SK-N-SH (cell line): ENCODE measurements around the gene SAYSD1. TPM values are rescaled to one million over a fixed set of nuclear protein-coding genes. Genes with fewer than 3 reads are reported as not detected.

Source experiments
- CTCF ChIA-PET: fragments of 300-600, 350-600 bp; formaldehyde crosslinking; extraction: SDS; loops from one replicate; lab custom pipeline; 2021; lab: Yijun Ruan, JAX
- POLR2A ChIA-PET: fragments of 350-600 bp; sonication (Branson Sonifier 250); formaldehyde crosslinking; extraction: SDS; loops from one replicate; lab custom pipeline; 2020; ENCODE audit warnings: antibody characterized with exemption, inconsistent platforms; lab: Yijun Ruan, JAX
- DNase-seq: peaks from one replicate; pipeline ENCODE4 v3.0.0; 2012
- H2AFZ ChIP-seq: fragments of 200-600 bp; sonication (generic); 2 replicates; pipeline ENCODE4 v1.8.1; 2016; ENCODE audit warnings: antibody characterized with exemption, mild to moderate bottlenecking, low read depth
- H3F3A ChIP-seq: fragments of 200-600 bp; sonication (generic); replicated peaks from 2 replicates; pipeline ENCODE3; 2016; ENCODE audit warnings: antibody characterized with exemption, mild to moderate bottlenecking; ENCODE audit not compliant: insufficient read depth
- H3K27ac ChIP-seq, 2 experiments: fragments of 200-500 bp in 1 of 2; fragments of 200-600 bp in 1 of 2; sonication (Bioruptor generic) in 1 of 2; sonication (generic), shearing (Covaris generic) in 1 of 2; 2 replicates each; pipeline versions ENCODE4 v1.5.1 to v1.6.1; 2014 to 2016; ENCODE audit warnings: low read depth in 2 of 2, inconsistent platforms in 1 of 2, low read length in 1 of 2, mild to moderate bottlenecking in 1 of 2, mixed read lengths in 1 of 2
- H3K27me3 ChIP-seq: fragments of 200-600 bp; sonication (generic), shearing (Covaris generic); 2 replicates; pipeline ENCODE4 v1.6.1; 2016; ENCODE audit warnings: mixed run types; ENCODE audit not compliant: insufficient read depth
- H3K36me3 ChIP-seq, 2 experiments: fragments of 200-500 bp in 1 of 2; fragments of 200-600 bp in 1 of 2; sonication (Bioruptor generic) in 1 of 2; sonication (generic) in 1 of 2; replicated peaks in 1 of 2; 2 replicates each; pipeline versions ENCODE3 to v1.5.1; 2014 to 2016; ENCODE audit warnings: low read length in 1 of 2, mild to moderate bottlenecking in 1 of 2; ENCODE audit not compliant: insufficient read depth in 2 of 2, control insufficient read depth in 1 of 2
- H3K4me1 ChIP-seq, 2 experiments: fragments of 200-500 bp in 1 of 2; fragments of 200-600 bp in 1 of 2; sonication (Bioruptor generic) in 1 of 2; sonication (generic), shearing (Covaris generic) in 1 of 2; 2 replicates each; pipeline versions ENCODE4 v1.5.1 to v1.6.1; 2014 to 2016; ENCODE audit warnings: low read depth in 1 of 2, low read length in 1 of 2, mixed run types in 1 of 2; ENCODE audit not compliant: insufficient read depth in 2 of 2, control insufficient read depth in 1 of 2
- H3K4me2 ChIP-seq: fragments of 200-600 bp; sonication (generic), shearing (Covaris generic); 2 replicates; pipeline ENCODE4 v1.6.1; 2017; ENCODE audit warnings: mixed run types
- H3K4me3 ChIP-seq, 2 experiments: fragments of 200-500 bp in 1 of 2; fragments of 200-600 bp in 1 of 2; sonication (Bioruptor generic) in 1 of 2; sonication (generic), shearing (Covaris generic) in 1 of 2; 2 replicates each; pipeline versions ENCODE4 v1.5.1 to v1.8.1; 2014 to 2016; ENCODE audit warnings: low read depth in 2 of 2, inconsistent platforms in 1 of 2, low read length in 1 of 2, mild to moderate bottlenecking in 1 of 2, mixed read lengths in 1 of 2, moderate library complexity in 1 of 2
- H3K79me2 ChIP-seq: fragments of 200-600 bp; sonication (generic); 2 replicates; pipeline ENCODE4 v1.8.1; 2017; ENCODE audit warnings: mild to moderate bottlenecking; ENCODE audit not compliant: insufficient read depth
- H3K9ac ChIP-seq: fragments of 200-600 bp; sonication (generic); 2 replicates; pipeline ENCODE4 v1.6.1; 2017; ENCODE audit warnings: mixed run types
- H3K9me2 ChIP-seq: fragments of 200-600 bp; sonication (generic); 2 replicates; pipeline ENCODE4 v1.6.1; 2017; ENCODE audit warnings: mixed run types
- H3K9me3 ChIP-seq: fragments of 200-600 bp; sonication (generic); 2 replicates; pipeline ENCODE4 v1.6.1; 2017; ENCODE audit warnings: mixed run types, mild to moderate bottlenecking, moderate library complexity
- H4K20me1 ChIP-seq: fragments of 200-600 bp; sonication (generic); 2 replicates; pipeline ENCODE4 v1.6.1; 2017; ENCODE audit warnings: mild to moderate bottlenecking, mixed run types; ENCODE audit not compliant: insufficient read depth
- EP300 ChIP-seq, 2 experiments: IDR thresholded peaks; 2 replicates each; pipeline versions ENCODE4 v1.4.0 to v1.6.1; 2012; ENCODE audit warnings: borderline replicate concordance in 1 of 2, low read depth in 1 of 2, low read length in 1 of 2
- EZH2phosphoT487 ChIP-seq: fragments of 200-600 bp; sonication (generic); IDR thresholded peaks from 2 replicates; pipeline ENCODE4 v1.6.1; 2017; ENCODE audit warnings: low read depth, mixed run types, mild to moderate bottlenecking, antibody characterized with exemption, moderate library complexity, borderline replicate concordance
- FOXJ3 ChIP-seq: sonication (generic); formaldehyde crosslinking; IDR thresholded peaks from 2 replicates; pipeline ENCODE4 v1.5.1; 2020; ENCODE audit warnings: mild to moderate bottlenecking, missing genetic modification reagents
- GATA2 ChIP-seq: sonication (generic); formaldehyde crosslinking; IDR thresholded peaks from 2 replicates; pipeline ENCODE4 v1.5.0; 2020; ENCODE audit warnings: mild to moderate bottlenecking, missing genetic modification reagents
- JUND ChIP-seq: IDR thresholded peaks from 2 replicates; pipeline ENCODE4 v1.4.0; 2012
- MAX ChIP-seq: IDR thresholded peaks from 2 replicates; pipeline ENCODE4 v1.4.0; 2012; ENCODE audit warnings: low read depth
- MEF2A ChIP-seq: IDR thresholded peaks from 2 replicates; pipeline ENCODE4 v1.4.0; 2012; ENCODE audit warnings: low read depth, borderline replicate concordance
- TAF1 ChIP-seq: IDR thresholded peaks from 2 replicates; pipeline ENCODE4 v1.6.1; 2012; ENCODE audit warnings: low read depth, mild to moderate bottlenecking, low read length, moderate library complexity, borderline replicate concordance
- YY1 ChIP-seq: IDR thresholded peaks from 2 replicates; pipeline ENCODE4 v1.4.0; 2012; ENCODE audit warnings: low read depth, mild to moderate bottlenecking
- WGBS: methylation state at CpG from one replicate; pipeline ENCODE4 v1.1.6; 2017; ENCODE audit warnings: low lambda C conversion rate; 5-methylcytosine and 5-hydroxymethylcytosine counted together
- polyA plus RNA-seq, 3 experiments: library from polyadenylated mRNA; depleted of rRNA; stranded (reverse); fragments of >200 nt; gene quantifications; 2 replicates each; pipeline ENCODE4 v1.2.3, GENCODE V29; 2012
- TF ChIP-seq, protein P1 (sequence below): IDR thresholded peaks from 2 replicates; pipeline ENCODE4 v1.4.0; 2012; ENCODE audit warnings: low read depth, borderline replicate concordance
- TF ChIP-seq, protein P2 (sequence below): IDR thresholded peaks from 2 replicates; pipeline ENCODE4; 2012
- TF ChIP-seq, protein P3 (sequence below): IDR thresholded peaks from 2 replicates; pipeline ENCODE4 v1.4.0; 2012; ENCODE audit warnings: low read depth, borderline replicate concordance
- TF ChIP-seq, protein P4 (sequence below): fragments of 150-350 bp; IDR thresholded peaks from 2 replicates; pipeline ENCODE4 v1.6.1; 2016; ENCODE audit warnings: mild to moderate bottlenecking, low read depth, low read length
- TF ChIP-seq, protein P5 (sequence below): IDR thresholded peaks from 2 replicates; pipeline ENCODE4 v1.6.1; 2012; ENCODE audit warnings: mild to moderate bottlenecking, low read depth, low read length, moderate library complexity

Gene SAYSD1
- polyA plus RNA-seq, 1 of the 3 experiments (the other 2 are of a cell fraction) = 6.1 TPM

DNA sequence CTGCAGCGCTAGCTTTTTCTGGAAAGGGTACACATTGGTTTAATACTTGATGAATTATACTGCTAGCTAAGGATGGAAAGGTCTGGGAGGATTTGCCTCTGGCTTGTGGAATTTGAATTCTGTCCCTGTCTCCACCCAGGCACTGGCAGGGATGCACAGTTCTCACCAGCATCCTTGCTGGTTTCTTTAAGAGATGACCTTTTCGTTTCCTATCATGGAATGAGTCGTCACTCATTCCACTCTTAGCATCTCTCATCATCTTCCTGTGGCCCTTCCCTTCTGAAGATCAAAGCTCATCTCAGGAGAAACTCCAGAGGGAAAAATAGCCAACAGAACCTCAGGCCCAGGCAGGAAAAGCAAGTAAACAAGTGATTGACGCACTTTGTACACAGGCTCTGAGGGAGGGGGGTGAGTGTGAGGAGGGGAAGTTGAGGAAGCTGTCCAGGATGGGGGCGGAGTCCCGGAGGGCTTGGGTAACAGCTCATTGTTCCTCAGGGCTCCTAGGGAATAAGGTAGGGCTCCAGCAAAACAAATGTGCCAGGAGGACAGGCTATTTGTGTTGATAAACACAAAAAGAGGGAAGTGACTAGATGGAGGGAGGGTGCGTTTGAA lies 25.7 kb upstream of the SAYSD1 start:
- Histone ChIP-seq H3K9me2 (no peaks in the 10 kb centered on the region), H3K4me2 (no peak overlapping the region), H3K4me3 (no peak overlapping the region), H3K9me3 (no peaks in the 10 kb centered on the region), H3K79me2 (no peaks in the 10 kb centered on the region), H3K4me1 (peaks cover 0 to 5% of the 10 kb centered on the region in 2 experiments; a peak in 1 of 4 replicates), H3F3A (no peaks in the 10 kb centered on the region), H4K20me1 (no peaks in the 10 kb centered on the region), H3K36me3 (no peaks in the 10 kb centered on the region), H3K27ac (no peak overlapping the region), H3K27me3 (no peaks in the 10 kb centered on the region; the same call in 1 of the 2 replicates), H3K9ac (no peak overlapping the region), H2AFZ (no peak overlapping the region)
- DNase-seq = no peak
- WGBS = 45% methylated on average over 7 of the region's 7 CpGs
- POLR2A ChIA-PET = no interaction called here
- TF ChIP-seq MAX (no peak), EP300 (IDR thresholded peaks at IDR 0.05; ENCODE audit: borderline replicate concordance in 1 of 2, low read depth in 1 of 2, low read length in 1 of 2) (no peak), TAF1 (no peak), FOXJ3 (no peak), JUND (no peak), EZH2phosphoT487 (no peak), MEF2A (no peak), GATA2 (CRISPR knock-in tag) (no peak), YY1 (no peak)
- TF ChIP-seq, protein P1, sequence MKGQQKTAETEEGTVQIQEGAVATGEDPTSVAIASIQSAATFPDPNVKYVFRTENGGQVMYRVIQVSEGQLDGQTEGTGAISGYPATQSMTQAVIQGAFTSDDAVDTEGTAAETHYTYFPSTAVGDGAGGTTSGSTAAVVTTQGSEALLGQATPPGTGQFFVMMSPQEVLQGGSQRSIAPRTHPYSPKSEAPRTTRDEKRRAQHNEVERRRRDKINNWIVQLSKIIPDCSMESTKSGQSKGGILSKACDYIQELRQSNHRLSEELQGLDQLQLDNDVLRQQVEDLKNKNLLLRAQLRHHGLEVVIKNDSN = no peak
- TF ChIP-seq, protein P2, sequence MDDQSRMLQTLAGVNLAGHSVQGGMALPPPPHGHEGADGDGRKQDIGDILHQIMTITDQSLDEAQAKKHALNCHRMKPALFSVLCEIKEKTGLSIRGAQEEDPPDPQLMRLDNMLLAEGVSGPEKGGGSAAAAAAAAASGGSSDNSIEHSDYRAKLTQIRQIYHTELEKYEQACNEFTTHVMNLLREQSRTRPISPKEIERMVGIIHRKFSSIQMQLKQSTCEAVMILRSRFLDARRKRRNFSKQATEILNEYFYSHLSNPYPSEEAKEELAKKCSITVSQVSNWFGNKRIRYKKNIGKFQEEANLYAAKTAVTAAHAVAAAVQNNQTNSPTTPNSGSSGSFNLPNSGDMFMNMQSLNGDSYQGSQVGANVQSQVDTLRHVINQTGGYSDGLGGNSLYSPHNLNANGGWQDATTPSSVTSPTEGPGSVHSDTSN = no peak
- TF ChIP-seq, protein P3, sequence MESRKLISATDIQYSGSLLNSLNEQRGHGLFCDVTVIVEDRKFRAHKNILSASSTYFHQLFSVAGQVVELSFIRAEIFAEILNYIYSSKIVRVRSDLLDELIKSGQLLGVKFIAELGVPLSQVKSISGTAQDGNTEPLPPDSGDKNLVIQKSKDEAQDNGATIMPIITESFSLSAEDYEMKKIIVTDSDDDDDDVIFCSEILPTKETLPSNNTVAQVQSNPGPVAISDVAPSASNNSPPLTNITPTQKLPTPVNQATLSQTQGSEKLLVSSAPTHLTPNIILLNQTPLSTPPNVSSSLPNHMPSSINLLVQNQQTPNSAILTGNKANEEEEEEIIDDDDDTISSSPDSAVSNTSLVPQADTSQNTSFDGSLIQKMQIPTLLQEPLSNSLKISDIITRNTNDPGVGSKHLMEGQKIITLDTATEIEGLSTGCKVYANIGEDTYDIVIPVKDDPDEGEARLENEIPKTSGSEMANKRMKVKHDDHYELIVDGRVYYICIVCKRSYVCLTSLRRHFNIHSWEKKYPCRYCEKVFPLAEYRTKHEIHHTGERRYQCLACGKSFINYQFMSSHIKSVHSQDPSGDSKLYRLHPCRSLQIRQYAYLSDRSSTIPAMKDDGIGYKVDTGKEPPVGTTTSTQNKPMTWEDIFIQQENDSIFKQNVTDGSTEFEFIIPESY = no peak
- CTCF ChIA-PET = interaction anchor here (1.4 to 1.5 kb wide), 2 partner anchors 26 to 162 kb away, joined by 4 to 5 read pairs; no protein-coding TSS in a partner anchor

GRCh38 chr6:39137245-39137644 lies 22.3 kb upstream of the SAYSD1 start:
- Histone ChIP-seq H3K27ac (no peak overlapping the region), H3K9me3 (no peaks in the 10 kb centered on the region), H2AFZ (no peak overlapping the region), H3K4me1 (no peaks in the 10 kb centered on the region), H3K9ac (no peak overlapping the region), H3K4me2 (no peak overlapping the region), H3K79me2 (no peaks in the 10 kb centered on the region), H3K9me2 (no peaks in the 10 kb centered on the region), H3F3A (no peaks in the 10 kb centered on the region), H3K36me3 (no peaks in the 10 kb centered on the region), H3K27me3 (no peaks in the 10 kb centered on the region), H4K20me1 (no peaks in the 10 kb centered on the region), H3K4me3 (no peak overlapping the region)
- POLR2A ChIA-PET = no interaction called here
- WGBS = 23% methylated on average over 2 of the region's 2 CpGs
- CTCF ChIA-PET = interaction anchor here (0.9 to 1.2 kb wide), 2 partner anchors 13 to 31 kb away, joined by 3 read pairs; no protein-coding TSS in a partner anchor
- TF ChIP-seq, protein P4, sequence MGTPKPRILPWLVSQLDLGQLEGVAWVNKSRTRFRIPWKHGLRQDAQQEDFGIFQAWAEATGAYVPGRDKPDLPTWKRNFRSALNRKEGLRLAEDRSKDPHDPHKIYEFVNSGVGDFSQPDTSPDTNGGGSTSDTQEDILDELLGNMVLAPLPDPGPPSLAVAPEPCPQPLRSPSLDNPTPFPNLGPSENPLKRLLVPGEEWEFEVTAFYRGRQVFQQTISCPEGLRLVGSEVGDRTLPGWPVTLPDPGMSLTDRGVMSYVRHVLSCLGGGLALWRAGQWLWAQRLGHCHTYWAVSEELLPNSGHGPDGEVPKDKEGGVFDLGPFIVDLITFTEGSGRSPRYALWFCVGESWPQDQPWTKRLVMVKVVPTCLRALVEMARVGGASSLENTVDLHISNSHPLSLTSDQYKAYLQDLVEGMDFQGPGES = no peak
- TF ChIP-seq, protein P5, sequence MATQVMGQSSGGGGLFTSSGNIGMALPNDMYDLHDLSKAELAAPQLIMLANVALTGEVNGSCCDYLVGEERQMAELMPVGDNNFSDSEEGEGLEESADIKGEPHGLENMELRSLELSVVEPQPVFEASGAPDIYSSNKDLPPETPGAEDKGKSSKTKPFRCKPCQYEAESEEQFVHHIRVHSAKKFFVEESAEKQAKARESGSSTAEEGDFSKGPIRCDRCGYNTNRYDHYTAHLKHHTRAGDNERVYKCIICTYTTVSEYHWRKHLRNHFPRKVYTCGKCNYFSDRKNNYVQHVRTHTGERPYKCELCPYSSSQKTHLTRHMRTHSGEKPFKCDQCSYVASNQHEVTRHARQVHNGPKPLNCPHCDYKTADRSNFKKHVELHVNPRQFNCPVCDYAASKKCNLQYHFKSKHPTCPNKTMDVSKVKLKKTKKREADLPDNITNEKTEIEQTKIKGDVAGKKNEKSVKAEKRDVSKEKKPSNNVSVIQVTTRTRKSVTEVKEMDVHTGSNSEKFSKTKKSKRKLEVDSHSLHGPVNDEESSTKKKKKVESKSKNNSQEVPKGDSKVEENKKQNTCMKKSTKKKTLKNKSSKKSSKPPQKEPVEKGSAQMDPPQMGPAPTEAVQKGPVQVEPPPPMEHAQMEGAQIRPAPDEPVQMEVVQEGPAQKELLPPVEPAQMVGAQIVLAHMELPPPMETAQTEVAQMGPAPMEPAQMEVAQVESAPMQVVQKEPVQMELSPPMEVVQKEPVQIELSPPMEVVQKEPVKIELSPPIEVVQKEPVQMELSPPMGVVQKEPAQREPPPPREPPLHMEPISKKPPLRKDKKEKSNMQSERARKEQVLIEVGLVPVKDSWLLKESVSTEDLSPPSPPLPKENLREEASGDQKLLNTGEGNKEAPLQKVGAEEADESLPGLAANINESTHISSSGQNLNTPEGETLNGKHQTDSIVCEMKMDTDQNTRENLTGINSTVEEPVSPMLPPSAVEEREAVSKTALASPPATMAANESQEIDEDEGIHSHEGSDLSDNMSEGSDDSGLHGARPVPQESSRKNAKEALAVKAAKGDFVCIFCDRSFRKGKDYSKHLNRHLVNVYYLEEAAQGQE = peak; percentile 94
- TF ChIP-seq TAF1 (no peak), EZH2phosphoT487 (no peak)
- DNase-seq = no peak
